ENCODE results near the gene HDAC9. TPM values are rescaled to one million over a fixed set of nuclear protein-coding genes. Genes with fewer than 3 reads are reported as not detected.

The HDAC9 gene
- total and polyA plus RNA-seq, 4 donors: 2.2 to 41.0 (median 4.1) TPM

- Histone ChIP-seq H3K4me3 (no peak overlapping the region), H3K27me3 (ENCODE audit: control insufficient read depth in 3 of 3, insufficient read depth in 3 of 3, low read length in 2 of 3) (no peaks in the 10 kb centered on the region), H3K9ac (ENCODE audit: insufficient read depth in 1 of 2, low read length in 2 of 2) (no peak overlapping the region), H3K36me3 (ENCODE audit: control insufficient read depth in 4 of 4, insufficient read depth in 4 of 4, low read length in 4 of 4) (no peaks in the 10 kb centered on the region), H3K27ac (ENCODE audit: low read depth in 1 of 2, low read length in 1 of 2) (no peak overlapping the region), H3K4me1 (ENCODE audit: control insufficient read depth in 5 of 5, insufficient read depth in 5 of 5, low read length in 5 of 5) (no peaks in the 10 kb centered on the region), H3K9me3 (ENCODE audit: control insufficient read depth in 4 of 4, insufficient read depth in 3 of 4, low read length in 3 of 4) (no peaks in the 10 kb centered on the region)
- 81 to 86% methylated on average over 2 of the region's 2 CpGs for WGBS, 2 donors
- no peak for TF ChIP-seq CTCF (IDR thresholded peaks at IDR 0.05; ENCODE audit: control extremely low read depth, extremely low read depth)
- no peak for ATAC-seq (ENCODE audit: insufficient read depth, low FRiP score)
- DNase-seq: no peak
These were observed 259.2 kb downstream of the HDAC9 start for GRCh38 chr7:18754766-18755165.

GRCh38 chr7:18755793-18756192 is 260.2 kb downstream of the HDAC9 start:
- H3K4me3 ChIP-seq: no peak overlapping the region
- no peaks in the 10 kb centered on the region for H3K4me1 ChIP-seq (ENCODE audit: control insufficient read depth in 5 of 5, insufficient read depth in 5 of 5, low read length in 5 of 5)
- no peak overlapping the region for H3K27ac ChIP-seq (ENCODE audit: low read depth in 1 of 2, low read length in 1 of 2)
- 83 to 87% methylated on average over 4 of the region's 4 CpGs for WGBS, 2 donors
- ATAC-seq (ENCODE audit: insufficient read depth, low FRiP score): no peak
- H3K9me3 ChIP-seq (ENCODE audit: control insufficient read depth in 4 of 4, insufficient read depth in 3 of 4, low read length in 3 of 4): no peaks in the 10 kb centered on the region
- no peak overlapping the region for H3K9ac ChIP-seq (ENCODE audit: insufficient read depth in 1 of 2, low read length in 2 of 2)
- no peaks in the 10 kb centered on the region for H3K27me3 ChIP-seq (ENCODE audit: control insufficient read depth in 3 of 3, insufficient read depth in 3 of 3, low read length in 2 of 3)
- no peaks in the 10 kb centered on the region for H3K36me3 ChIP-seq (ENCODE audit: control insufficient read depth in 4 of 4, insufficient read depth in 4 of 4, low read length in 4 of 4)
- no peak for TF ChIP-seq CTCF (IDR thresholded peaks at IDR 0.05; ENCODE audit: control extremely low read depth, extremely low read depth)
- DNase-seq: no peak

- 89 to 91% methylated on average over 6 of the region's 6 CpGs for WGBS, 2 donors
- Histone ChIP-seq H3K27me3 (ENCODE audit: control insufficient read depth in 3 of 3, insufficient read depth in 3 of 3, low read length in 2 of 3) (no peaks in the 10 kb centered on the region), H3K4me3 (no peak overlapping the region), H3K9ac (ENCODE audit: insufficient read depth in 1 of 2, low read length in 2 of 2) (no peak overlapping the region), H3K9me3 (ENCODE audit: control insufficient read depth in 4 of 4, insufficient read depth in 3 of 4, low read length in 3 of 4) (no peaks in the 10 kb centered on the region), H3K36me3 (ENCODE audit: control insufficient read depth in 4 of 4, insufficient read depth in 4 of 4, low read length in 4 of 4) (no peaks in the 10 kb centered on the region), H3K27ac (ENCODE audit: low read depth in 1 of 2, low read length in 1 of 2) (no peak overlapping the region), H3K4me1 (ENCODE audit: control insufficient read depth in 5 of 5, insufficient read depth in 5 of 5, low read length in 5 of 5) (no peaks in the 10 kb centered on the region)
- DNase-seq: no peak
- ATAC-seq (ENCODE audit: insufficient read depth, low FRiP score): no peak
- TF ChIP-seq CTCF (IDR thresholded peaks at IDR 0.05; ENCODE audit: control extremely low read depth, extremely low read depth): no peak
These were observed 261.0 kb downstream of the HDAC9 start for GRCh38 chr7:18756378-18757050.

GRCh38 chr7:18760046-18760445 is 264.5 kb downstream of the HDAC9 start:
- Histone ChIP-seq H3K27ac (ENCODE audit: low read depth in 1 of 2, low read length in 1 of 2) (no peak overlapping the region), H3K27me3 (ENCODE audit: control insufficient read depth in 3 of 3, insufficient read depth in 3 of 3, low read length in 2 of 3) (no peaks in the 10 kb centered on the region), H3K9ac (ENCODE audit: insufficient read depth in 1 of 2, low read length in 2 of 2) (no peak overlapping the region), H3K9me3 (ENCODE audit: control insufficient read depth in 4 of 4, insufficient read depth in 3 of 4, low read length in 3 of 4) (no peaks in the 10 kb centered on the region), H3K36me3 (ENCODE audit: control insufficient read depth in 4 of 4, insufficient read depth in 4 of 4, low read length in 4 of 4) (no peaks in the 10 kb centered on the region), H3K4me1 (ENCODE audit: control insufficient read depth in 5 of 5, insufficient read depth in 5 of 5, low read length in 5 of 5) (no peaks in the 10 kb centered on the region), H3K4me3 (no peak overlapping the region)
- 82 to 86% methylated on average over 5 of the region's 5 CpGs for WGBS, 2 donors
- no peak for DNase-seq
- no peak for ATAC-seq (ENCODE audit: insufficient read depth, low FRiP score)
- TF ChIP-seq CTCF (IDR thresholded peaks at IDR 0.05; ENCODE audit: control extremely low read depth, extremely low read depth): no peak
